Measurements from ENCODE around the gene NEDD4L.

- TF ChIP-seq, protein P1, sequence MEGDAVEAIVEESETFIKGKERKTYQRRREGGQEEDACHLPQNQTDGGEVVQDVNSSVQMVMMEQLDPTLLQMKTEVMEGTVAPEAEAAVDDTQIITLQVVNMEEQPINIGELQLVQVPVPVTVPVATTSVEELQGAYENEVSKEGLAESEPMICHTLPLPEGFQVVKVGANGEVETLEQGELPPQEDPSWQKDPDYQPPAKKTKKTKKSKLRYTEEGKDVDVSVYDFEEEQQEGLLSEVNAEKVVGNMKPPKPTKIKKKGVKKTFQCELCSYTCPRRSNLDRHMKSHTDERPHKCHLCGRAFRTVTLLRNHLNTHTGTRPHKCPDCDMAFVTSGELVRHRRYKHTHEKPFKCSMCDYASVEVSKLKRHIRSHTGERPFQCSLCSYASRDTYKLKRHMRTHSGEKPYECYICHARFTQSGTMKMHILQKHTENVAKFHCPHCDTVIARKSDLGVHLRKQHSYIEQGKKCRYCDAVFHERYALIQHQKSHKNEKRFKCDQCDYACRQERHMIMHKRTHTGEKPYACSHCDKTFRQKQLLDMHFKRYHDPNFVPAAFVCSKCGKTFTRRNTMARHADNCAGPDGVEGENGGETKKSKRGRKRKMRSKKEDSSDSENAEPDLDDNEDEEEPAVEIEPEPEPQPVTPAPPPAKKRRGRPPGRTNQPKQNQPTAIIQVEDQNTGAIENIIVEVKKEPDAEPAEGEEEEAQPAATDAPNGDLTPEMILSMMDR (IDR thresholded peaks at IDR 0.05; ENCODE audit: low read depth, low read length, missing input control) = no peak
- TF ChIP-seq, protein P2, sequence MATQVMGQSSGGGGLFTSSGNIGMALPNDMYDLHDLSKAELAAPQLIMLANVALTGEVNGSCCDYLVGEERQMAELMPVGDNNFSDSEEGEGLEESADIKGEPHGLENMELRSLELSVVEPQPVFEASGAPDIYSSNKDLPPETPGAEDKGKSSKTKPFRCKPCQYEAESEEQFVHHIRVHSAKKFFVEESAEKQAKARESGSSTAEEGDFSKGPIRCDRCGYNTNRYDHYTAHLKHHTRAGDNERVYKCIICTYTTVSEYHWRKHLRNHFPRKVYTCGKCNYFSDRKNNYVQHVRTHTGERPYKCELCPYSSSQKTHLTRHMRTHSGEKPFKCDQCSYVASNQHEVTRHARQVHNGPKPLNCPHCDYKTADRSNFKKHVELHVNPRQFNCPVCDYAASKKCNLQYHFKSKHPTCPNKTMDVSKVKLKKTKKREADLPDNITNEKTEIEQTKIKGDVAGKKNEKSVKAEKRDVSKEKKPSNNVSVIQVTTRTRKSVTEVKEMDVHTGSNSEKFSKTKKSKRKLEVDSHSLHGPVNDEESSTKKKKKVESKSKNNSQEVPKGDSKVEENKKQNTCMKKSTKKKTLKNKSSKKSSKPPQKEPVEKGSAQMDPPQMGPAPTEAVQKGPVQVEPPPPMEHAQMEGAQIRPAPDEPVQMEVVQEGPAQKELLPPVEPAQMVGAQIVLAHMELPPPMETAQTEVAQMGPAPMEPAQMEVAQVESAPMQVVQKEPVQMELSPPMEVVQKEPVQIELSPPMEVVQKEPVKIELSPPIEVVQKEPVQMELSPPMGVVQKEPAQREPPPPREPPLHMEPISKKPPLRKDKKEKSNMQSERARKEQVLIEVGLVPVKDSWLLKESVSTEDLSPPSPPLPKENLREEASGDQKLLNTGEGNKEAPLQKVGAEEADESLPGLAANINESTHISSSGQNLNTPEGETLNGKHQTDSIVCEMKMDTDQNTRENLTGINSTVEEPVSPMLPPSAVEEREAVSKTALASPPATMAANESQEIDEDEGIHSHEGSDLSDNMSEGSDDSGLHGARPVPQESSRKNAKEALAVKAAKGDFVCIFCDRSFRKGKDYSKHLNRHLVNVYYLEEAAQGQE (IDR thresholded peaks at IDR 0.05) = no peak
- TF ChIP-seq MAX (IDR thresholded peaks at IDR 0.05) (no peak), FOXA1 (IDR thresholded peaks at IDR 0.05) (no peak), TAF1 (conservative IDR thresholded peaks at IDR 0.05) (no peak), RAD21 (IDR thresholded peaks at IDR 0.05) (no peak), EGR1 (IDR thresholded peaks at IDR 0.05; ENCODE audit: low read depth in 2 of 2) (no peak)
- TF ChIP-seq, protein P3, sequence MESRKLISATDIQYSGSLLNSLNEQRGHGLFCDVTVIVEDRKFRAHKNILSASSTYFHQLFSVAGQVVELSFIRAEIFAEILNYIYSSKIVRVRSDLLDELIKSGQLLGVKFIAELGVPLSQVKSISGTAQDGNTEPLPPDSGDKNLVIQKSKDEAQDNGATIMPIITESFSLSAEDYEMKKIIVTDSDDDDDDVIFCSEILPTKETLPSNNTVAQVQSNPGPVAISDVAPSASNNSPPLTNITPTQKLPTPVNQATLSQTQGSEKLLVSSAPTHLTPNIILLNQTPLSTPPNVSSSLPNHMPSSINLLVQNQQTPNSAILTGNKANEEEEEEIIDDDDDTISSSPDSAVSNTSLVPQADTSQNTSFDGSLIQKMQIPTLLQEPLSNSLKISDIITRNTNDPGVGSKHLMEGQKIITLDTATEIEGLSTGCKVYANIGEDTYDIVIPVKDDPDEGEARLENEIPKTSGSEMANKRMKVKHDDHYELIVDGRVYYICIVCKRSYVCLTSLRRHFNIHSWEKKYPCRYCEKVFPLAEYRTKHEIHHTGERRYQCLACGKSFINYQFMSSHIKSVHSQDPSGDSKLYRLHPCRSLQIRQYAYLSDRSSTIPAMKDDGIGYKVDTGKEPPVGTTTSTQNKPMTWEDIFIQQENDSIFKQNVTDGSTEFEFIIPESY (IDR thresholded peaks at IDR 0.05) = no peak
- TF ChIP-seq, protein P4, sequence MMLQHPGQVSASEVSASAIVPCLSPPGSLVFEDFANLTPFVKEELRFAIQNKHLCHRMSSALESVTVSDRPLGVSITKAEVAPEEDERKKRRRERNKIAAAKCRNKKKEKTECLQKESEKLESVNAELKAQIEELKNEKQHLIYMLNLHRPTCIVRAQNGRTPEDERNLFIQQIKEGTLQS (IDR thresholded peaks at IDR 0.05) = no peak
These were observed 321.0 kb downstream of the NEDD4L start for GRCh38 chr18:58364876-58365528.

Measured in liver (tissue), 3 donors.